GM19455 (cell line): ENCODE measurements around the gene ILF3.
A peak's percentile ranks its signal among the peaks of the same experiment; 100 is the strongest.
"Not testable (repeated sequence)": the region's sequence is repeated elsewhere in the genome, so short reads cannot be mapped to it uniquely, and the experiment has no call there.

ENCODE experiments used
- ATAC-seq: cut with Tn5 transposase; IDR thresholded peaks from one replicate; pipeline ENCODE4 v1.9.1; 2021; ENCODE audit not compliant: unreplicated experiment

ILF3 gene

GRCh38 chr19:10642473-10643171 is 11.5 kb upstream of the ILF3 start:
- no peak for ATAC-seq

GRCh38 chr19:10643172-10643967 is 10.8 kb upstream of the ILF3 start:
- no peak for ATAC-seq

GRCh38 chr19:10643968-10644259 is 10.2 kb upstream of the ILF3 start:
- ATAC-seq = no peak

GRCh38 chr19:10644260-10645007 is 9.7 kb upstream of the ILF3 start:
- no peak for ATAC-seq

GRCh38 chr19:10646456-10647159 is 7.5 kb upstream of the ILF3 start:
- ATAC-seq = no peak

GRCh38 chr19:10648360-10648759 is 5.8 kb upstream of the ILF3 start:
- ATAC-seq = no peak

- no peak for ATAC-seq
Measured at GRCh38 chr19:10651851-10652250, 2.3 kb upstream of the ILF3 start.

- ATAC-seq = no peak
Measured at GRCh38 chr19:10653482-10653731, 739 bp upstream of the ILF3 start.

GRCh38 chr19:10654610-10655456 is 687 bp downstream of the ILF3 start:
- ATAC-seq = peak; percentile 21

- no peak for ATAC-seq
Measured at GRCh38 chr19:10655457-10656312, 1.5 kb downstream of the ILF3 start.

- no peak for ATAC-seq
Measured at GRCh38 chr19:10660346-10660745, 6.2 kb downstream of the ILF3 start.

- no peak for ATAC-seq
Measured at GRCh38 chr19:10661946-10662345, 7.8 kb downstream of the ILF3 start.

- no peak for ATAC-seq
Measured at GRCh38 chr19:10662384-10663251, 8.5 kb downstream of the ILF3 start.

- not testable (repeated sequence) for ATAC-seq
Measured at GRCh38 chr19:10663252-10663563, 9.1 kb downstream of the ILF3 start.

- no peak for ATAC-seq
Measured at GRCh38 chr19:10667867-10668266, 13.7 kb downstream of the ILF3 start.

- ATAC-seq = no peak
Measured at GRCh38 chr19:10669246-10669645, 15.1 kb downstream of the ILF3 start.

GRCh38 chr19:10670182-10670581 is 16.0 kb downstream of the ILF3 start:
- ATAC-seq = no peak

GRCh38 chr19:10670876-10671804 is 17.0 kb downstream of the ILF3 start:
- no peak for ATAC-seq
